Endometrium (tissue), 2 donors: ENCODE data around the gene CD37.
"Not testable (repeated sequence)": the region's sequence is repeated elsewhere in the genome, so short reads cannot be mapped to it uniquely, and the experiment has no call there.

Source experiments
- FAIRE-seq: peaks from 2 replicates; lab custom pipeline; 2012; peaks lifted over from hg19 to GRCh38; lab: Jason Lieb, UNC
- donor health status: control.
- donor health status: control.

The CD37 gene

GRCh38 chr19:49335071-49335783, at the start of gene CD37:
CD37 (plus strand) TSS chr19:49335406; CDS start chr19:49335541, 135 bp downstream.
- no peak for FAIRE-seq

- no peak for FAIRE-seq
Measured at GRCh38 chr19:49287141-49287770, 48.0 kb upstream of the CD37 start.

- FAIRE-seq: not testable (repeated sequence)
Measured at GRCh38 chr19:49288205-49288604, 47.0 kb upstream of the CD37 start.

GRCh38 chr19:49289286-49289685, 45.9 kb upstream of the CD37 start:
- not testable (repeated sequence) for FAIRE-seq

GRCh38 chr19:49290517-49290916, 44.7 kb upstream of the CD37 start:
- FAIRE-seq: no peak

GRCh38 chr19:49294401-49294800, 40.8 kb upstream of the CD37 start:
- FAIRE-seq: no peak

GRCh38 chr19:49295208-49295880, 39.9 kb upstream of the CD37 start:
- no peak for FAIRE-seq

GRCh38 chr19:49297403-49297802, 37.8 kb upstream of the CD37 start:
- no peak for FAIRE-seq

- FAIRE-seq: not testable (repeated sequence)
Measured at GRCh38 chr19:49298653-49299052, 36.6 kb upstream of the CD37 start.

GRCh38 chr19:49301165-49301865, 33.9 kb upstream of the CD37 start:
- no peak for FAIRE-seq

- FAIRE-seq: no peak
Measured at GRCh38 chr19:49301866-49302252, 33.3 kb upstream of the CD37 start.

- not testable (repeated sequence) for FAIRE-seq
Measured at GRCh38 chr19:49306734-49307133, 28.5 kb upstream of the CD37 start.

- FAIRE-seq: no peak
Measured at GRCh38 chr19:49309087-49309486, 26.1 kb upstream of the CD37 start.

GRCh38 chr19:49315111-49315510, 20.1 kb upstream of the CD37 start:
- FAIRE-seq: no peak

GRCh38 chr19:49316284-49316683, 18.9 kb upstream of the CD37 start:
- no peak for FAIRE-seq

GRCh38 chr19:49318296-49318695, 16.9 kb upstream of the CD37 start:
- no peak for FAIRE-seq

GRCh38 chr19:49324801-49325576, 10.2 kb upstream of the CD37 start, which contains the start of gene SLC6A16:
SLC6A16 (minus strand) TSS chr19:49325191; CDS start chr19:49311347, 13,844 bp downstream.
- FAIRE-seq: no peak

- FAIRE-seq: not testable (repeated sequence)
Measured at GRCh38 chr19:49325756-49326155, 9.4 kb upstream of the CD37 start.

GRCh38 chr19:49326165-49326704, 9.0 kb upstream of the CD37 start:
- FAIRE-seq: no peak

- no peak for FAIRE-seq
Measured at GRCh38 chr19:49327878-49328544, 7.2 kb upstream of the CD37 start.

GRCh38 chr19:49328741-49329140, 6.5 kb upstream of the CD37 start:
- FAIRE-seq: no peak
